NCI-H2171 (cell line): ENCODE measurements around the gene REXO1.
A peak's percentile ranks its signal among the peaks of the same experiment; 100 is the strongest.
"Not testable (repeated sequence)": the region's sequence is repeated elsewhere in the genome, so short reads cannot be mapped to it uniquely, and the experiment has no call there.

ENCODE experiments used
- DNase-seq: peaks from one replicate; lab custom pipeline; 2025; lab: John Stamatoyannopoulos, UW

REXO1 gene

DNA sequence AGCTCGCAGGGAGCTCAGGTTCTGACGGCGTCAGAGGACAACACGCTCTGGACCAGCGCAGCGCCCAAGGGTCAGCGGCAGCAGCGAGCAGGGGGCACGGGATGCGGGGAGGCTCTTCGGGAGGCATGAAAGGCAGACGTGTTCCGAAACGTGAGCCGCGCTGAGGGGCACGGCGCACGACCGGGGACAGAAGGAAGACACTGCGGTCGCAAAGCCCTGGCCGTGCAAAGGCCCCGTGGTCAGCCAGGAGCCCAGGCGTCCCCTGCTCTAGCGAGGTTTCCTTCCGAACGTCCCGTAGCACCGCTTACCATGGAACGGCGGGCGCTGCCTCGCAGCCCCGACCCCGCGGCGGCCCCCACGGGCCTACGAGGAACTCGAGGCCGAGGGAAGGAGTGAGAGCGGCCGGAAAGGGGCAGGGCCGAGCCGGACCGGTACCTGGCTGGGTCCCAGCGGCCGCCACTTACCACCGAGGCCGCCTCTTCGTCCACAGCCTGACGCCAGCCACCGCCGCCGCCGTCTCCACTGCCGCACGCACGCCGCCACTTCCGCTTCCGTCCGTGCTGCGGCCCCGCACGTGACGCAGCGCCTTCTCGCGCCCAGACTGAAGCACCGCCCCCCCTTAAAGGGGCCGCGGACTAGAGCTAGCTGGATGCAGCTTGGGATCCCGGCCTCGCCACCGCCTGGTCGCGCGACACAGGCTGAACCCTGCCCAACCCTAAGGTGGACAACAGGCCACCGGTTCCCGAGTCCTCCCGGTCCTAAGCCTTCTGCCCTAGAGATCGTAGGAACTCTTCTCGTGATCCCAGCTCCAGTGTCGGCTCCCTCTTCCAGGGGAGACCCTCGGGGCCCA, 27.6 kb upstream of the REXO1 start:
- DNase-seq = peak; percentile 85

DNA sequence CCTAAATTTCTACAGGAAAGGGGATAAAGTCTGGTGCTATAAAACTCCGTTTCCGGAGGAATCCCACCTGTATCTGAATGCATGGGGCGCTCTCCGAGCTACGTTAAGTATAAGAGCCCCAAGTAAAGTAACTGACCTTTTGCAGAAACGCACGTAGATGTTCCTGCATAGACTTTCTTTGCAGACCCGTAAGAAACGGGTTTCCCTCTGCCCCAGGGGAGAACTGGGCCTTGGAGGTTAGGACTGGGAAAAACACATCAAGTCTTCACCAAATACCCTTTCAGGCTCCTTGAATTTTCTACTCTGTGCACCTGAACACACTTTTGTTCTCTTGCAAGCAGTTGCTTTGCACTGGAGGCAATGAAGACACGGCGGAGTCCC, 27.0 kb upstream of the REXO1 start:
- DNase-seq = not testable (repeated sequence)

DNA sequence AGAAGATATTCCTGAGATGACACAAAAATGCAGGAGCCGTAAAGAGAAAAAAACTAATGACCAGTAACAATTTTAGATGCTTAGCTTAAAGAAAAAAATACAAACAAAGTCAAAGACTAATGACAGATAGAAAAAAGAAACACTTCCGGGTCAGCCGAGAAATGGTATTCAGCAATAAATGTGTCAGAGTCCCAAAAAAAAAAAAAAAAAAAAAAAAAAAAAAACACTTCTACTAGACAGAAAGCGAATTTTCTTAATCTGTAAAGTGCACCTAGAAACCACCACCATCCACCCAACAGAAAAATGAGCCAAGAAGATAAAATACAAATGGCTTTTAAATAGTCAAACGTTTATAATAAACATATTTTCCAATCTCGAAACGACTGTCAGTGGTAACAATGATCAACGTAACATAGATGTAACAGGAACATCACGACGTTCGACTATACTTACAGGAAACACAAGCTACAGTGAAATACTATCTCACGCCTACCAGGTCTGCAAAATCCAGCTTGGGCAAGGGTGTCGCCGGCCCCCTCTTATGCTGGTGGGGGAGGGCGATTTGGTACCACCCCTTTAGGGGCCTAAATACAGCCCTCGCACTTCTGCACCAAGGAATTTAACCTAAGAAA, 26.4 kb upstream of the REXO1 start:
- no peak for DNase-seq

DNA sequence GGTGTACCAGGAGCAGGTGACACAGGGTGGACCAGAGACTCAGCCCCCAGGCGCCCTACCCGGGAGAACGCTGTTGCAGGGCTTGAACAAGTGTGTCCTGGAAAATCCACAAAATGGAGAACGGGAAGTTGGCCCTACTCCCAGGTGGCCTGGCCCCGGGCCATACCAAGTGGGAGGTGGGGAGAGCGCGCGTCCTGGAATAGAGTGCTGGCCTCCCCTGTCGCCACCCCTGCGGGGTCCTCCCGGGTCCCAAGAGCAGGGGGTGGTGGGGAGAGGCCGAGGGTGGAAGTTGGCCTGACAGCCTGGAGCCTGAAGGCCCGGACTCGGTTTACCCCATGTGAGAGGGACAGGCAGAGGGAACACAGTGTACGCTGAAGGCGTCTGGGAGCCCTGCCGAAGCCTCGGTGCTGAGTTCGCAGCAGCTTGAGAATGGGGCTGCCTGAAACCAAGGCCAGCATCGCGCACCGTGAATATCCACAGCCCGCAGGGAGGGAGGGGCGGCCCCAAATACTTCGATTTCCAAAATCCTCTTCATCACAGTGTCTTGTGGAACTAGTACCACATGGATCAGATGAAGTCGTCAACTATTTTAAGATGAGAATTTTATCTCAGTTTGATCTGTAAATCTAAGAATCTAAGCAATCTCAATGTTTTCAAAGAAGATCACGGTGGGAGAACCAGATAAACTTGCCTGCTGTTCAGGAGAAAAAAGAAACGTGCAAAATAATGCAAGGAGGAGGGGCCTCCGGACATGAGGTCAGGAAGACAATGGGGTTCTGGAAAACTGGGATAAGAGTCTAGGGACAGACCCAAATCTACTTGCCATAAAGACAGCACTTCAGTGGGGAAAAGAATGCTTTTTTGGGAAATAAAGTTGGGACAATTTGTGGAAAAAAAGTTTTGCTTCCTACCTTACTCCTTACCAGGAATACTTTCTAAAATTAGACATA, 25.5 kb upstream of the REXO1 start:
- no peak for DNase-seq

DNA sequence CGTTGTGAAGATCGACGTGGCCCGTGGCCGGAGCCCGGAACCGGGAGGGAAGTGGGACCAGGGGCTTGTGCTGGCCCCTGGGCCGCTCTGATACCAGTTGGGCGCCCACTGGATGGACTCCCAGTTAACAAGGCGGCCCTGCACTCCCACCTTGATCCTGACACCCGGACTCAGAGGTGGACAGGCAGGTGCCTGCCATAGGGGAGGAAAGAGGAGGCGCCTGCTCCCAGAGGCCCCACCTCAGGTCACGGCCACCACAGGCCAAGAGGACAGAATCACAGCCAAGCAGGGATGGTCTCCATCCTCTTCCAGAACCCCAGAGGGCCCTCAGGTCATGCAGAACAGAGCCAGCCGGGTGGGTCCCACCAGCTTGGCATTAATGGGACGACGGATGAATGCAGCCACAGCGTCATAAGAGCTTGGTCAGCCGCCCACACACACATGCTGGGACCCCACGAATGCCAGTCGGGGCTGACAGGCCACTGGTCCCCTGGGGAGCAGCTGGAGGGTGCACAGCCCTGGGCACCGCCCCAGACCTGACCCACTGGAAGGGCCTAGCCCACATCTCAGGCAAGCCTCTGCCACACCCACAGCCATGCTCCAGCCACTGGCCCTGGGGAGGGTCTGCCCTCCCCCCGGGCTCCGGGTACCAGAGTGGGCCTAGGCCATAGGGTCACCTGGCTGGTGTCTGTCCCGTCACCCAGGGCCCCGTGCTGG, 24.7 kb upstream of the REXO1 start:
- no peak for DNase-seq

DNA sequence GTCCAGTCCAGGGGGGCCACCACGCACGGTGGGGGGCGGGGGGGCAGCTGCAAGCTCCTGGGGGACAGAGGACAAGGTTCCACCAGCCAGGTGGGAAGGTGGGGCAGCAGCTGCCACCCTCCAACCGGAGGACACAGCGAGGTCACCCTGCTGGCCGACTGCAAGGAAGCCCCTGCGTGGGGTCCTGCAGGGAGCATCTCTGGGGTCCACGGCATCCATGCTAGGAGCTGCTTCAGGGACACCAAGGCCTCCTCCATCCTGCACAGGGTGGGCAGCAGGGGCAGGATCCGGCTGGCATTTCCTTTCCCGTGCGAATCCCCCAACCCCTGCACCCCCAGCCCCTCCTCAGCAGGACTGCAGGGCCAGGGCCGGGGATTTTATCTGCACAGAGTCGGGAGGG, 23.3 kb upstream of the REXO1 start:
- DNase-seq = no peak

DNA sequence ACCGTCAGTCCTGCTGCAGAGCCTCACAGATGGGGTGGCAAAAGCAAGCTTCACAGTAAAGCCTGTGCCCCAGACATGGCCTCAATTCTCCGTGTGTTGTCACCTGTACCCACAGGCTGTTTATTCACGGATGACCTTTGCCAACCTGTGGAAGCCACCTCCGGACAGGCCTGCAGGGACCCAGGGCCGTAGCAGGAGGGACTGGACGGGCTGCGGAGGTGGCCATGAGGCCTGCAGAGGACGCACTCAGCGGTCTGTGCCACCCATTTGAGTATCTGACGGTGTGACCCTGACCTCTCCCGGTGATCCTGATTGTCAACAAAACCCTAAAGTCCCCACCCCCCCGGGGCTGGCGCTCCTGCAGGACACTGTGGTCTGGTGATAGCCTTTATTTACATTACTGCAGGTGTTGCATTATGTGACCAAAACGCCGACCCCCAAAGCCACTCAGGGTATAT, 22.9 kb upstream of the REXO1 start:
- no peak for DNase-seq

DNA sequence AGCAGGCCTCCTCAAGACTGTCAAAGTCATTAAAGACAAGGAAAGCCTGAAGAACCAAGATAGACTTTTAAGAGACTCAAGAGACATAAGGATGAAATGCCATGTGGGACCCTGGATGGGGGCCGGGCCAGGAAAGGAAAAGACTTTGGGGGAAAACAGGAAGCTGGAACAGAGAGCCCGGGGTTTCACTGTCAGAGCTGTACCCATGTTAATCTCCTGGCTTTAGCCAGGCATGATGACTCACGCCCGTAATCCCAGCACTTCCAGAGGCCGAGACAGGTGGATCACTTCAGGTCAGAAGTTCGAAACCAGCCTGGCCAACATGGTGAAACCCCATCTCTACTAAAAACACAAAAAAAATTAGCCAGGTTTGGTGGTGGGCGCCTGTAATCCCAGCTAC, 20.7 kb upstream of the REXO1 start:
- no peak for DNase-seq

DNA sequence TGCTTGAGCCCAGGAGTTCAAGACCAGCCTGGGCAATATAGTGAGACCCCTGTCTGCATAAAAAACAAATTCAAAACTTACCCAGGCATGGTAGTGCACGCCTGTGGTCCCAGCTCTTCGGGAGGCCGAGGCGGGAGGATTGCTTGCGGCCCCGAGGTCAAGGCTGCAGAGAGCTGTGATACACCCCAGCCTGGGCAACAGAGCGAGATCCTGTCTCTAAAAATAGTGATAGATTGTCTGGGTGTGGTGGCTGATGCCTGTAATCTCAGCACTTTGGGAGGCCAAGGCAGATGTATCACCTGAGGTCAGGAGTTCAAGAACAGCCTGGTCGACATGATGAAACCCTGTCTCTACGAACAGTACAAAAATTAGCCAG, 19.1 kb upstream of the REXO1 start:
- no peak for DNase-seq

DNA sequence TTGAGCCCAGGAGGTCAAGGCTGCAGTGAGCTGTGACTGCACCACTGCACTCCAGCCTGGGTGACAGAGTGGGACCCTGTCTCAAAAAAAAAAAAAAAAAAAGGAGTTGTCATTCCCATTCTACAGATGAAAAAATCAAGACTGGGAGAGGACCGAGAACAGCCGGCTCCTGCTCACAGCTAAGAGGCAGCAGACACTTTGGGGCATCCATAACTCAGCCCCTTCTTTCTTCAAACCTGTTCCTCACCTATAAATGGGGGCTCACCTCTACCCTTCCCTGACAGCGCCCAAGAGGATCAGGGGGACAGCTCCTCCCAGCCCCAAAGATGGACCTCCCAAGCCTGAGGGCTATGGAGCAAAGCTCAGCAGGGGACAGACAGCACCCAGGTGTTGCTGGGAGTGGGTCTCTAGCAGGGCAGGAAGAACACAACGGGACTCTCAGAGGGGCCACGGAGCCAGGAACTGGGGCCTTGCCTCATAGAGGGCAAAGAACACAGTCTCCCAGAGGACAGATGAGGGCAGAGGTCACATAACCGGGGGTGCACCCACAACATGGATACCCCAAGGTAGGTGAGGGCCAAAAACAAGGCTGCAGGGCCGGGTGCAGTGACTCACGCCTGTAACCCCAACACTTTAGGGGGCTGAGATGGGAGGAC, 18.5 kb upstream of the REXO1 start:
- DNase-seq = no peak

DNA sequence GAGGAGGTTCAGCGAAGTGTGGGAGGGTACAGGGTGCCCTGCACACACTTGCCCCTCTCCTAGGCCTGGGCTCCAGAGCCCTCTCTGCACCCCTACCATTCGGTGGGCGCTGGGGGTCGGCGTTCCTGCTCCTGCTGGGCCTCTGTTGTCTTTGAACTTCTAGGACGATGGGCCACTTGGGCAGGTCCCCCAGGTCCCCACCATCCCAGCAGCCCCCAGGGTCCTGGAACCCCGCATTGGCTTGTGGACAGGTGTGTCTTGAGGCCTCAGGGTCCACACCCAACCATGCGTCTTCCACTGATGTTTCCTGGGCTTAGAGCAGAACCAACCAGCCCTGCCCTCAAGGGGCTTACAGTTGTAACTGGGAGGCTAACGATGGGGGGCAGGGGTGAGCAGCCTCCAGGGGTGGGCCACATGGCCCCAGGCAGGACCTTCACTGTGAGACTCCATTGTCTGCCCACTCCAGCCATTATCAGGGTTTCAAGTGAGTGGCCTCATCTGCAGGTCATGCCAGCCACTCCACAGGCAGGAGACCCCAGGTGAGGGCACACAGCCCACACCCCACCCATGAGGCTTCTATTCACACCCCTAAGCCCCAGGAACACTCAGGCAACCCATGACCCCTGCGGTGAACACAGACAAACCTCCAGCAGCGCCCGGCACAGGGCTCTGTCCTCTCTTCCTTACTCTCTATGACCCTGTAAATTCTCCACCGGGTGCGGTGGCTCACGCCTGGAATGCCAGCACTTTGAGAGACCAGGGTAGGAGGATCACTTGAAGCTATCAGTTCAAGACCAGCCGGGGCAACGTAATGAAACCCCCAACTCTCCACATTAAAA, 17.1 kb upstream of the REXO1 start:
- no peak for DNase-seq

DNA sequence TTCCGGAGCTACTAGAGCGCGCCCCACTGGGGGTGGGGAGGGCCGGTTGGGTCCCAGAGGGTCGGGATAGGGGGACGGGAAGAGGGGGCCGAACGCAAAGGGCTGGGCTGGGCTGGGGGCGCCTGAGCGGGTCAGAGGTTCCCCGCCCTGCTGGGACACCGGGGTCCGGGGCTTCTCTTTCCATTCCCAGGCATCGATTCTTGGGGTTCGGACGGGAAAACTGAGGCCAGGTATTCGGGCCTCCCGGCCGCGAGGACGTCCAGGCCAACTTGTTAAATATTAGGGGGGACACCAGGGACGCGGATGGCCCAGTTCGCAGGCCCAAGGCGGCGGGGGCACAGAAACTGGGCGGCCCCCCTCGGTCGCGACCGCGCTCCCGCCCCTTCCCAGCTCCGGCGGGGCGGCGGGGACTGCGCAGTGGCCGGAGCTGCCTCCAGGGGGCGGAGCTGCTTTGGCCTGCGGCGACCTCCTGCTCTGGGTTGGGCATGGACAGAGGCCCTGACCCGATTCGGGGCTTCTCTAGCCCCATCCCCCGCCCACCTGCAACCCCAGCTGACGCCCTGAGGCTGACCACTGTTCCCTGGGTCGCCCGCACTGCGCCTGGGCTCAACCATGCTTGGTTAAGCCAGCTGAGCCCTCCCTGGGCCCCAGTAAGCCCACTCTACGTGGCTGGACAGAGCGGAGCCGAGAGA, 16.3 kb upstream of the REXO1 start:
- no peak for DNase-seq

DNA sequence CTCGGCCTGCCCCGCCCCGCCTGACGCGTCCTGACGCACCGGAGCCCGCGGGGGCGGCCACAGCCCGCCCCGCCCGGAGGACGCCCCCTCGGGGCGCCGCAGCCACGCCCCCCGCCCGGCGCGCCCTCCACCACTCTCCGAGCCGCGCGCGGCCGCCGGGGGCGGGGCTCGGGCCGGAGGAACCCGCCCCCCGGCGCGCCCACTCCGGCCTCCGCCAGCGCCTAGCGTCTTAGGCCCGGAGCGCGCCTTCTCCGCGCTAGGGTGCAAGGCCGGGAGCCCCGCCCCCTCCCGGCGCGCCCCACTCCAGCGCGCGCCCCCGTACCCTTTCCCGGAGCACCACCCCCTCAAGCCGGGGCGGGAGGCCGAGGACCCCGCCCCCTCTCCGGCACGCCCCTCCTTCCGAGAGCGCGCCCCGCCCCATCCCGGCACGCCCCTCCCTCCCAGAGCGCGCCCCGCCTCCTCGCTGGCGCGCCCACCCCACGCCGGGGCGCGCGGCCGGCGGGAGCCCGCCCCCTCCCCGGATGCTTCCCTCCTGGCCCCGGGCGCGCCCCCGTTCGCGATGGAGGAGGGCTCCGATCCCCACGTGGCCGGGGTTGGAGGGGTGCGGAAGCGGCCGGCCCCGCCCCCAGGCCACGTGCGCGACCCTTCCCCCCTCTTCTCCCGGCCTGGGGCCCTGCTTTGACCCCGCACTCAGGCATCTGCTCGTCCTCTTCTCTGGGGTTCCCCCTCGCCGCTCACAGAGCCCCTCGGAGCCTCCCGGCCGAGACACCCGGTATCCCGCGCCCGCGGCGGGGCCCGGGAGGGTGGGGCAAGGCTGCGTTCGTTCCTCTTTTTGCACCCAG, 15.6 kb upstream of the REXO1 start:
- peak; percentile 99 for DNase-seq

DNA sequence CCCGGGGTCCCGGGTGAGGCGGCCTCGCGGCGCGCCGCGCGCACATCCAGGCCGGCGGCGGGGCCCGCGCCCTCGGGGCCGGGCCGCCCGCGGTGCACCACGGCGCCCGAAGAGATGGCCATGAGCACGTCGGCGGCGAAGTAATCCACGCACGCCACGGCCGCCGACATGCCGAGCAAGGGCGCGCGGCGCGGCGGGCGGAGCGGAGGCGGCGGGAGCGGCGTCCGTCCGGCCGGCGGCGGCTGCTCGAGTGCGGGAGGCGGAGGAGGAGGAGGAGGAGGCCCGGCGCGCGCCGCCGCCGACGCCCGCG, 15.0 kb upstream of the REXO1 start, which contains the start of gene KLF16:
Gene KLF16 (minus strand): TSS at position 252 of the 310 bp plus-strand sequence. CDS start 82 bp downstream, at position 170.
- DNase-seq = no peak

DNA sequence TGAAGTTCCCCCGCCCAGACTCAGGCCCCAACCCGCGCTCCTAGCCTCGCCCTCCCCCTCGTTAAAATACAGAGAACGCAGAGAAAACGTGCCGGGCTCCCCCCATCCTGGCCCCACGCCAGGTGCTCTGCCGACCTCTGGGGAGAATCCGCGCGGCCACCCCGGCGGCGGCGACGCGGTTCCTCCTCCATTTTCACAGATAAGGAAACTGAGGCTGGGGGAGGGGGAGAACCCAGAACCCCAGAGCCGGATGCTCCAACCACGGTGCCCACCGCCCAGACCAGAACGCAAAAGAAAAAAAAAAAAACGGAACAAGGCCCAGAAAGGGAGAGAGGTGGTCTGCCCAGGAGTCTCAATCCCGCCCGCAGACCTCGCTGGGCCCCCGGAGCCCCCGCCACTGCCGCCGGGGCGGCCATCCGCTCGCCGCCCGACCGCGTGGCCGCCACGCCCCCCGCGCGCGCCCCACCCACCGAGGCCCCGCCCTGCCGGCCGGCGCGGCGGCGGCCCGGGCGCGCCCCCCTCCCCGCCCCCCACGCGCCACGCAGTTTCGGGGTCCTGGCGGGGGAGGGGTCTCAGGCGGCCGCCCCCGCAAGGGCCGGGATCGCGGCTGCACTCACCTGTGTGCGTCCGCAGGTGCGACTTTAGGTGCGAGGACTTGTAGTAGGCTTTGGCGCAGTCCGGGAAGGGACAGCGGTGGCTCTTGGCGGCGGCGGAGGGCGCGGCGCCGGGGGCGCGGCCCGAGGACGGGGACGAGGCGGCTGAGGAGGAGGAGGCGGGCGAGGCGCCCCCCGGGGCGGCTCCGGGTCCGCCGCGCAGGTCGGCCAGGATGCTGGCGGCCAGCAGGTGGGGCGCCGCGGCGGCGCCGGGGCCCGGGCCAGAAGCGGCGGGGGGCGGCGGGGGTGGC, 14.4 kb upstream of the REXO1 start:
- DNase-seq = no peak

DNA sequence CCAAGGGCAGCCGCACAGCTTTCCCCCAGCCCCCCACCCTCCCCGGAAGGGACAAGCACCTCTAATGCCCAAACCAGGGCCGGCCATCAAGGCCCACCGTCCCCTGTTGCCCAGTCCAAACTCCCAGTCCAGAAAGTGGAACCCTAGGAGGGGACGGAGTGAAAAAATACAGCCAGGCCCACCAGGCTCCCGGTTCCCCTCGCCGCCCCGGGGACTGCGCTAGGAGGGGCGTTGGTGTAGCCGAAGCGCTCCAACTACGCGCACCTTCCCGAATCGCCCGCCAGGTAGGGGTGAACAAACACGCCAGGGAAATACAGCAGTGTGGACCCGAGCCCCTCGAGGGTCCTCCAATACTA, 13.8 kb upstream of the REXO1 start:
- no peak for DNase-seq

DNA sequence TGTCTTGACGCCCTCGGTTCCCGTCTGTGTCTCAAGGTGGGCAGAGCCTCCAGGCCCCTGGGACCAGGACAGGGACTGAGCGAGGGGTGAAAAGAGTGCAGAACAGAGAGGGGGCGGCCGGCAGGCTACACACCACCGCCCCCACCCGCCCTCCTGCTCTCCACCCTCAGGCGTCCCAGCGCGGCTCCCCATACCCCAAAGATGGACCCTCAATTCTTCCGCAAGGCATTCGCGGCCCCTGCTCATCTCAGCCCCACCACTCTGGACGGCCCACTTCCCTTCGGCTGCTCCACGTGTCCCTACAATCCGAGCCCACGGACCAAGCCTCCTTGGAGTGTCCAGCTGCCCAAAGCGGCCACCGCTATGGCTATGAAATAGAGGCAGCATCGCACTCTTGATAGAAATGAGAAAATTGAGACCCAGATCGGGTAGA, 13.3 kb upstream of the REXO1 start:
- no peak for DNase-seq
